ENCODE results near the gene NOP56.

Gene NOP56

DNA sequence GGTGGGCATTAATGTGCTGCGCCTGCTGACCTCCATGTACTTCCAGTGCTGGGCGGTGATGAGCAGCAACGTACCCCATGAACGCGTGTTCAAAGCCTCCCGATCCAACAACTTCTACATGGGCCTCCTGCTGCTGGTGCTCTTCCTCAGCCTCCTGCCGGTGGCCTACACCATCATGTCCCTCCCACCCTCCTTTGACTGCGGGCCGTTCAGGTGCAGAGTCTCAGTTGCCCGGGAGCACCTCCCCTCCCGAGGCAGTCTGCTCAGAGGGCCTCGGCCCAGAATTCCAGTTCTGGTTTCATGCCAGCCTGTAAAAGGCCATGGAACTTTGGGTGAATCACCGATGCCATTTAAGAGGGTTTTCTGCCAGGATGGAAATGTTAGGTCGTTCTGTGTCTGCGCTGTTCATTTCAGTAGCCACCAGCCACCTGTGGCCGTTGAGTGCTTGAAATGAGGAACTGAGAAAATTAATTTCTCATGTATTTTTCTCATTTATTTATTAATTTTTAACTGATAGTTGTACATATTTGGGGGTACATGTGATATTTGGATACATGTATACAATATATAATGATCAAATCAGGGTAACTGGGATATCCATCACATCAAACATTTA lies 35.2 kb upstream of the NOP56 start:
- H3K4me1 ChIP-seq (ENCODE audit: control insufficient read depth, insufficient read depth, low read length, poor library complexity, severe bottlenecking) = no peaks in the 10 kb centered on the region
- no peaks in the 10 kb centered on the region for H3K36me3 ChIP-seq (ENCODE audit: control insufficient read depth, insufficient read depth, low read length)
- peaks cover 15% of the 10 kb centered on the region for H3K9me3 ChIP-seq (ENCODE audit: control insufficient read depth, low read length)
- H3K4me3 ChIP-seq (ENCODE audit: extremely low read depth, insufficient read depth, low read length, poor library complexity, severe bottlenecking) = no peak overlapping the region
- WGBS, 2 experiments (ENCODE audit: insufficient coverage in 2 of 2) = 82 to 85% methylated on average over 13 to 15 of the region's 16 CpGs
- no peak overlapping the region for H3K27ac ChIP-seq (ENCODE audit: low read depth, low read length, severe bottlenecking)

GRCh38 chr20:2618815-2619214 lies 33.6 kb upstream of the NOP56 start:
- Histone ChIP-seq H3K36me3 (ENCODE audit: control insufficient read depth, insufficient read depth, low read length) (no peaks in the 10 kb centered on the region), H3K9me3 (ENCODE audit: control insufficient read depth, low read length) (peaks cover 15% of the 10 kb centered on the region), H3K27ac (ENCODE audit: low read depth, low read length, severe bottlenecking) (no peak overlapping the region), H3K4me1 (ENCODE audit: control insufficient read depth, insufficient read depth, low read length, poor library complexity, severe bottlenecking) (no peaks in the 10 kb centered on the region), H3K4me3 (ENCODE audit: extremely low read depth, insufficient read depth, low read length, poor library complexity, severe bottlenecking) (no peak overlapping the region)
- 84 to 94% methylated on average over 2 to 4 of the region's 6 CpGs for WGBS, 2 experiments (ENCODE audit: insufficient coverage in 2 of 2)

DNA sequence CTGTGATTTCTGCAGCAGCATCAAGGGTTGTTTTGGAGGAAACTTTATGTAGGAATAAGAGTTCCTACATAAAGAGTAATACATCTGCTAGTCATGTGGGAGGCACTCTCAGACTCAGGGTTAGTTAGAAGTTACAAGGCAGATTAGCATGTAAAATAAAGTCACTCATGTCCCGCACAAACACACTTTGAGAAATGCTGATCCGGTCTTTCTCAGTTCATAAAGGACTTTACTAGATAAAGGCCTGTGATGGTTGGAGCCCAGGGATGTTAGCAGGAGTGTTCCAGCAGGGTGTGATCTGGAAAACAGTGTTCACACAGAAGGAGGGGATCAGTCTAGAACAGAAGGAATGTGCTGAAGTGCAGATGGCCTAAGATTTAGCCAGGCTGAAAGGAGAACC lies 33.1 kb upstream of the NOP56 start:
- Histone ChIP-seq H3K4me3 (ENCODE audit: extremely low read depth, insufficient read depth, low read length, poor library complexity, severe bottlenecking) (no peak overlapping the region), H3K27ac (ENCODE audit: low read depth, low read length, severe bottlenecking) (no peak overlapping the region), H3K4me1 (ENCODE audit: control insufficient read depth, insufficient read depth, low read length, poor library complexity, severe bottlenecking) (no peaks in the 10 kb centered on the region), H3K36me3 (ENCODE audit: control insufficient read depth, insufficient read depth, low read length) (no peaks in the 10 kb centered on the region), H3K9me3 (ENCODE audit: control insufficient read depth, low read length) (peaks cover 15% of the 10 kb centered on the region)
- 67% methylated on average over 1 to 2 of the region's 2 CpGs for WGBS, 2 experiments (ENCODE audit: insufficient coverage in 2 of 2)

DNA sequence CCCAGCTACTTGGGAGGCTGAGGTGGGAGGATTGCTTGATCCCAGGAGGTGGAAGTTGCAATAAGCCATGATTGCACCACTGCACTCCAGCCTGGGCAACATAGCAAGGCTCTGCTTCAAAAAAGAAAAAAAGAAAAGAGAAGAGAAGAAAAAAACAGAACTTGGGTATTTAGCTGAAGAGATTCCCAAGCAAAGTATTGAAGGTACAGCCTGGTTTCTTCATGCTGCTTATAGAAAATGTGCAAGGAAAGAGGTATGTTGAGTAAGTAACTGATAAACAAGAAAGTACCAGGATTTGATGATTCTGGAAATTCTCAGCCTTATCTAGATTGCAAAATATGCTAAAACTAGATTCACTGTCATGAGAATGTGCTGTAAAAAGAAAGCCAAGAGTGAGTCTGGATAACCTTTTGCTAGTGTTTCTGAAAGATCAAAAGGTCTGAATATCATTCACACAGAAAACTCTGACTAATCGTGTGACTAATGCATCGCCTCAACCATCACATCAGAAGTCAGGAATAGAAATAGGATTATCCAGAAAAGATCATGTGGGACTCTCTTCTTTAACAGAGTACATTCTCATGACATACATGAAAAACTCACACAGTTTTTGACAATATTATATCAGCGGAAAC lies 32.4 kb upstream of the NOP56 start:
- 88 to 89% methylated on average over 1 to 3 of the region's 3 CpGs for WGBS, 2 experiments (ENCODE audit: insufficient coverage in 2 of 2)
- Histone ChIP-seq H3K4me1 (ENCODE audit: control insufficient read depth, insufficient read depth, low read length, poor library complexity, severe bottlenecking) (no peaks in the 10 kb centered on the region), H3K36me3 (ENCODE audit: control insufficient read depth, insufficient read depth, low read length) (no peaks in the 10 kb centered on the region), H3K27ac (ENCODE audit: low read depth, low read length, severe bottlenecking) (no peak overlapping the region), H3K9me3 (ENCODE audit: control insufficient read depth, low read length) (peaks cover 15% of the 10 kb centered on the region), H3K4me3 (ENCODE audit: extremely low read depth, insufficient read depth, low read length, poor library complexity, severe bottlenecking) (no peak overlapping the region)

DNA sequence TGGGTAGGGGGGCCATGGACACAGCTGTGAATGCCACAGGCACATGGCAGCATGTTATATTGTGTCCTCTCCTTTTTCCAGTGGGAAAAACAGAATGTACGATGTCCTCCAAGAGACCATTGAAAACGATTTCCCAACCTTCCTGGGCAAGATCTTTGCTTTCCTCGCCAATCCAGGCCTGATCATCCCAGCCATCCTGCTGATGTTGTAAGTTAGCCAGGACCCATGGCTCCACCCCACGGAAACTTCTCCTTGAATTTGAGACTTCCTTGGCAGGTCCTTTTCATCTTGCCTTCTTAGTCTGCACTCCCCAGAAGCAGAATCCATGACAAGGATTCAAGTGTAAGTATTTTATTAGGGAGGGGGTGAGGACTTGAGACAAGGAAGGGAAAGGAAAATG lies 28.2 kb upstream of the NOP56 start:
- no peak overlapping the region for H3K4me3 ChIP-seq (ENCODE audit: extremely low read depth, insufficient read depth, low read length, poor library complexity, severe bottlenecking)
- H3K27ac ChIP-seq (ENCODE audit: low read depth, low read length, severe bottlenecking) = no peak overlapping the region
- H3K36me3 ChIP-seq (ENCODE audit: control insufficient read depth, insufficient read depth, low read length) = no peaks in the 10 kb centered on the region
- 83 to 85% methylated on average over 3 to 4 of the region's 4 CpGs for WGBS, 2 experiments (ENCODE audit: insufficient coverage in 2 of 2)
- H3K4me1 ChIP-seq (ENCODE audit: control insufficient read depth, insufficient read depth, low read length, poor library complexity, severe bottlenecking) = no peaks in the 10 kb centered on the region
- peaks cover 30% of the 10 kb centered on the region for H3K9me3 ChIP-seq (ENCODE audit: control insufficient read depth, low read length)

- H3K36me3 ChIP-seq (ENCODE audit: control insufficient read depth, insufficient read depth, low read length) = no peaks in the 10 kb centered on the region
- WGBS, 2 experiments (ENCODE audit: insufficient coverage in 2 of 2) = 71 to 89% methylated on average over 1 to 2 of the region's 2 CpGs
- no peaks in the 10 kb centered on the region for H3K4me1 ChIP-seq (ENCODE audit: control insufficient read depth, insufficient read depth, low read length, poor library complexity, severe bottlenecking)
- H3K4me3 ChIP-seq (ENCODE audit: extremely low read depth, insufficient read depth, low read length, poor library complexity, severe bottlenecking) = no peak overlapping the region
- H3K9me3 ChIP-seq (ENCODE audit: control insufficient read depth, low read length) = peaks cover 21% of the 10 kb centered on the region
- no peak overlapping the region for H3K27ac ChIP-seq (ENCODE audit: low read depth, low read length, severe bottlenecking)
Observed at GRCh38 chr20:2625062-2625461, 27.4 kb upstream of the NOP56 start.

GRCh38 chr20:2626853-2627541 lies 25.4 kb upstream of the NOP56 start:
- WGBS, 2 experiments (ENCODE audit: insufficient coverage in 2 of 2) = 78 to 86% methylated on average over 8 to 9 of the region's 9 CpGs
- Histone ChIP-seq H3K4me3 (ENCODE audit: extremely low read depth, insufficient read depth, low read length, poor library complexity, severe bottlenecking) (no peak overlapping the region), H3K4me1 (ENCODE audit: control insufficient read depth, insufficient read depth, low read length, poor library complexity, severe bottlenecking) (no peaks in the 10 kb centered on the region), H3K9me3 (ENCODE audit: control insufficient read depth, low read length) (peaks cover 19% of the 10 kb centered on the region), H3K36me3 (ENCODE audit: control insufficient read depth, insufficient read depth, low read length) (no peaks in the 10 kb centered on the region), H3K27ac (ENCODE audit: low read depth, low read length, severe bottlenecking) (no peak overlapping the region)

GRCh38 chr20:2631228-2631627 lies 21.2 kb upstream of the NOP56 start:
- H3K9me3 ChIP-seq (ENCODE audit: control insufficient read depth, low read length) = peaks cover 15% of the 10 kb centered on the region
- no peak overlapping the region for H3K27ac ChIP-seq (ENCODE audit: low read depth, low read length, severe bottlenecking)
- WGBS, 2 experiments (ENCODE audit: insufficient coverage in 2 of 2) = 20% methylated on average over 1 of the region's 1 CpG; no CpG with 5 or more reads in 1 of the 2 experiments
- H3K4me1 ChIP-seq (ENCODE audit: control insufficient read depth, insufficient read depth, low read length, poor library complexity, severe bottlenecking) = no peaks in the 10 kb centered on the region
- no peak overlapping the region for H3K4me3 ChIP-seq (ENCODE audit: extremely low read depth, insufficient read depth, low read length, poor library complexity, severe bottlenecking)
- H3K36me3 ChIP-seq (ENCODE audit: control insufficient read depth, insufficient read depth, low read length) = no peaks in the 10 kb centered on the region

GRCh38 chr20:2633381-2633780 lies 19.1 kb upstream of the NOP56 start:
- H3K4me1 ChIP-seq (ENCODE audit: control insufficient read depth, insufficient read depth, low read length, poor library complexity, severe bottlenecking) = no peaks in the 10 kb centered on the region
- no peaks in the 10 kb centered on the region for H3K36me3 ChIP-seq (ENCODE audit: control insufficient read depth, insufficient read depth, low read length)
- 40% methylated on average over 1 of the region's 1 CpG; no CpG with 5 or more reads in 1 of the 2 experiments for WGBS, 2 experiments (ENCODE audit: insufficient coverage in 2 of 2)
- no peak overlapping the region for H3K27ac ChIP-seq (ENCODE audit: low read depth, low read length, severe bottlenecking)
- H3K9me3 ChIP-seq (ENCODE audit: control insufficient read depth, low read length) = no peaks in the 10 kb centered on the region
- no peak overlapping the region for H3K4me3 ChIP-seq (ENCODE audit: extremely low read depth, insufficient read depth, low read length, poor library complexity, severe bottlenecking)

- Histone ChIP-seq H3K4me1 (ENCODE audit: control insufficient read depth, insufficient read depth, low read length, poor library complexity, severe bottlenecking) (no peaks in the 10 kb centered on the region), H3K27ac (ENCODE audit: low read depth, low read length, severe bottlenecking) (no peak overlapping the region), H3K4me3 (ENCODE audit: extremely low read depth, insufficient read depth, low read length, poor library complexity, severe bottlenecking) (no peak overlapping the region), H3K36me3 (ENCODE audit: control insufficient read depth, insufficient read depth, low read length) (no peaks in the 10 kb centered on the region), H3K9me3 (ENCODE audit: control insufficient read depth, low read length) (no peaks in the 10 kb centered on the region)
- WGBS, 2 experiments (ENCODE audit: insufficient coverage in 2 of 2) = 85 to 90% methylated on average over 4 to 5 of the region's 6 CpGs
Observed at GRCh38 chr20:2637246-2637645, 15.2 kb upstream of the NOP56 start.

DNA sequence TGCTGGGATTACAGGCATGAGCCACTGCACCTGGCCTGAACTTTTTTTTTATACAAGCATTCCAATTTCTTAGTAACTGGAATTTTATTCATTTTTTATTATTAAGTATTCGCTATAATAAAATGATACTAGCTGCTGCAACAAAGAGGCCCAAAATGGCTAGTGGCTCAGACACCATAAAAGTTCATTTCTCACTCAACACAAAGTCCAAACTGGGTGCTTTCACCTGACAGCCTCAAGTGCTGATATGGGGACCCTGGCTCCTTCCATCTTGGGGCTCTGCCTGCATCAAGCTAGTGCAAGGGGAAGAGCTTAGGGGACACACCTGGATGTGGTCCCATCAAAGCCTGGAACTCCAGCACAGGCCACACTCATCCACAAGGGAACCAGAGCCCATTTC lies 12.2 kb upstream of the NOP56 start:
- WGBS, 2 experiments (ENCODE audit: insufficient coverage in 2 of 2) = no CpG with 5 or more reads among the region's 1 CpG
- Histone ChIP-seq H3K4me3 (ENCODE audit: extremely low read depth, insufficient read depth, low read length, poor library complexity, severe bottlenecking) (no peak overlapping the region), H3K36me3 (ENCODE audit: control insufficient read depth, insufficient read depth, low read length) (no peaks in the 10 kb centered on the region), H3K9me3 (ENCODE audit: control insufficient read depth, low read length) (no peaks in the 10 kb centered on the region), H3K4me1 (ENCODE audit: control insufficient read depth, insufficient read depth, low read length, poor library complexity, severe bottlenecking) (no peaks in the 10 kb centered on the region), H3K27ac (ENCODE audit: low read depth, low read length, severe bottlenecking) (no peak overlapping the region)
